LNCAP (cell line): Measurements from ENCODE around the gene LTBP1.

Experiments
- TF ChIP-seq, protein P1 (sequence below): fragments of 450-650 bp; IDR thresholded peaks from 2 replicates; pipeline ENCODE4 v1.5.1; 2017; ENCODE audit warnings: mild to moderate bottlenecking

The LTBP1 gene

DNA sequence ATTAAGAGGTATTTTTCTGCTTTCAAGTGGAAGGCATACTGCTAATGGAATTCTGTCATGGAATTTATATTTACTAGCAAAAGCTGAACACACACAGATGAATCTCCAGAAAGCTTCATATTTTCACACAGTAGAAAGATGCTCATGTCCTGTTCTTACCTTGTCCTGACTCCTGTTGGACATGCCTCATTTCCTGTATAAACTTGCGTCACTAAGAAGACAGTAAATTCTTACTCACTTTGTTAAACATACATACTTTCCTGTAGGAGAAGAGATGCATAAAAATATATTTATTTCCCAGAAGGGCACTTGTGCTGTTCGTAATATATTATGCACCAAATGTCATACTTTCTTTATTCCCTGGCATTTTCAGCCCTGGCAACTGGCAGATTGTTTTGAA, 291.4 kb downstream of the LTBP1 start:
- TF ChIP-seq, protein P1, sequence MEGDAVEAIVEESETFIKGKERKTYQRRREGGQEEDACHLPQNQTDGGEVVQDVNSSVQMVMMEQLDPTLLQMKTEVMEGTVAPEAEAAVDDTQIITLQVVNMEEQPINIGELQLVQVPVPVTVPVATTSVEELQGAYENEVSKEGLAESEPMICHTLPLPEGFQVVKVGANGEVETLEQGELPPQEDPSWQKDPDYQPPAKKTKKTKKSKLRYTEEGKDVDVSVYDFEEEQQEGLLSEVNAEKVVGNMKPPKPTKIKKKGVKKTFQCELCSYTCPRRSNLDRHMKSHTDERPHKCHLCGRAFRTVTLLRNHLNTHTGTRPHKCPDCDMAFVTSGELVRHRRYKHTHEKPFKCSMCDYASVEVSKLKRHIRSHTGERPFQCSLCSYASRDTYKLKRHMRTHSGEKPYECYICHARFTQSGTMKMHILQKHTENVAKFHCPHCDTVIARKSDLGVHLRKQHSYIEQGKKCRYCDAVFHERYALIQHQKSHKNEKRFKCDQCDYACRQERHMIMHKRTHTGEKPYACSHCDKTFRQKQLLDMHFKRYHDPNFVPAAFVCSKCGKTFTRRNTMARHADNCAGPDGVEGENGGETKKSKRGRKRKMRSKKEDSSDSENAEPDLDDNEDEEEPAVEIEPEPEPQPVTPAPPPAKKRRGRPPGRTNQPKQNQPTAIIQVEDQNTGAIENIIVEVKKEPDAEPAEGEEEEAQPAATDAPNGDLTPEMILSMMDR: no peak

DNA sequence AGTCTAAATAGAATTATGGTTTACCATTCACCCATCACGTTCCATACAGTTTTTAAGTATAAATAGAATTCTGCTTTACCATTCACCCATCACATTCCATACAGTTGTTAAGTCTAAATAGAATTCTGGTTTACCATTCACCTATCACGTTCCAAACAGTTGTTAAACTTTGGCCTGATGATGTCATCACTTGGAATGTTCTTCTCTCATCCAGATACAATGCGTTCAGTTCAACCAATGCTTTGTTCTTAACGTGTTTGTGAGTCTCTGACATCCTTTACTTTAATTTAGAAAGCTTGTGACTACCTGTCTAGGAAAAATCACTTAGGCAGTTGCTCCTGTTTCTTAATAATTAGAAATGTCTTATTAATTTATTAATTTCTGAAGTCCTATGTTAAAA, 293.4 kb downstream of the LTBP1 start:
- TF ChIP-seq, protein P1: no peak

DNA sequence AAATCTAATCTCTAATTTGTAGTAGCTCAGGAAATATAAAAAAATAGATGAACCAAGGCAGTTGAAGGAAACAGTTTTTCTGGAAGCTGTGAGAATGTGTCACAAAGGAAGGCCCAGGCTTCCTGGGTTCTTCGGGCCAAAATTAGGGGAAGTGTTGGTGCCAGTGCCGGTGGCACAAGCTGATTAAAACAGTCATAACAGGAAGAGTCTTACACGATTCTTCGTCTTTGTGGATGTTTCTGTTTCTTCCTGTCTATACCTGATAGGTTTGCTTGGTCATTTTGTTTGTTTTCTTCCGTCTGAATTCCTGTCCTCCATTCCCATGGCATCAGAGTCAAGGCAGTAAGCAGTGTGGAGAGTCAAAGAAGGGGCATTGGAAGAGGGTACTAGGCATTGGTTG, 294.3 kb downstream of the LTBP1 start:
- TF ChIP-seq, protein P1: no peak

DNA sequence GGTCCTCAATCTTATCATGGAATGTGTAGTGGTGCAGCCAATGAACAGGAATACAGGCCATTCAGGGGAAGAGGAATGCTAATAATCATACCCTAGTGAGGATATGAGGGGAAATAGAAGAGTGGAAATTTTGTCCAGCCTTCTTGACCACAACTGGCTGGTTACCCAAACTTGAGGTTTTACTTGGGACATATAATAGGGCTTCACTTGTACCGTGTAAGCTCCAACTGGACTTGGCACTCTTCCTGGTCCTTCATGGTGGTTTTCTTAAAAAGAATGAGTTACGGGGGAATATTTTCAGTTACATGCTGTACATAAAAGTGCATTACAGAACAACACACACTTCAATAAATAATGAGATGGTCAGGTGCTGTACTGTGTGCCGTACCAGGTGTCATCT, 294.8 kb downstream of the LTBP1 start:
- TF ChIP-seq, protein P1: no peak

DNA sequence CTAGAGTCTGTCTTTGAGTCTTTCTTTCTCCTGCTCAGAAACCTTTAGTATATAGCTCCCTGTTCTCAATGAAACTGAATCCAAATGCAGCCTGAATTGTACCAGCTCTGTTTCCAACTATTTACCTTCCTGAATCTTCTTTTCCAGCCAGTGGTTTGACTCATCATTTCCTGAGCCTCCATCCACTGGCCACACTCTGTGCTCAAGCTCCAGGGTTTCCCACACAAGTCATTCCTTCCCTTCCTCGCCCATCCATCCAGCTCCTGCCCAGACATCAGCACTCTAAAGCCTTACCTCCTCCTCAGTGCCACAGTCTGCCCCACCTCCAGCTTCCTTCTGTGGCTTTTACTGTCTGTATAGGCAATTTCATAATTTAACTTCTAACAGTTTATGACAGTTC, 296.1 kb downstream of the LTBP1 start:
- TF ChIP-seq, protein P1: no peak

DNA sequence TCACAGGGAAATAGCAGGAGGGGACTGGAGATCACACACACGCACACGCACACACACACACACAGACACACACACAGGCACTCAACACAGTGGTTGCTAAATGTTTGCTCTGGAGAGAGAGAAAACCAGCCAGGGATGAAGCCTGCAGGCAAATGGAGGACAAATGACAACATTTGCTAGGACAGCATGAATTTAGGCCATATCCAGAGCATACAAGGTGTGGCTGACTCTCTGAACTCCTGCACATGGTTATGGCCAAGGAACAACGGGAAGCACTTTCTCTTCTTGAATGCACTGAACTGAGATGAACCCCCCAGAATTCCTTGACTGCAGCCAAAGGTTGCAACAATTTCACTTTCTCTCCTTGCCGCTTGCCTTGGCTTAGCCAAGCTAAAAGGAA, 299.7 kb downstream of the LTBP1 start:
- TF ChIP-seq, protein P1: no peak

DNA sequence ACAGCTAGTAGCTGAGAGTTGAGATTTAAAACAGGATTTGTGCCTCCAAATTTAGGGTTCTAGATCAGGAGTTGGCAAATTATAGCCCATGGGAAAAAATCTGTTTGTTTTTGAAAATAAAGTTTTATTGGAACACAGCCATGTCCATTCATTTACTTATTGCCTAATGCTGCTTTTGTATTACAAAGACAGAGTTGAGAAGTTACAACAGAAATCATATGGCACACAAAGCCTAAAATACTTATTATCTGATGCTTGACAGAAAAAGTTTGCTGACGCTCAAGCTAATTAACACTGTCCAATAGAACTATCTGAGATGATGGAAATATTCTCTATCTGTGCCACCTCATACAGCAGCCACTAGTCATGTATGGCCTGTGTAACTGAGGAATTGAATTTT, 300.6 kb downstream of the LTBP1 start:
- TF ChIP-seq, protein P1: no peak

DNA sequence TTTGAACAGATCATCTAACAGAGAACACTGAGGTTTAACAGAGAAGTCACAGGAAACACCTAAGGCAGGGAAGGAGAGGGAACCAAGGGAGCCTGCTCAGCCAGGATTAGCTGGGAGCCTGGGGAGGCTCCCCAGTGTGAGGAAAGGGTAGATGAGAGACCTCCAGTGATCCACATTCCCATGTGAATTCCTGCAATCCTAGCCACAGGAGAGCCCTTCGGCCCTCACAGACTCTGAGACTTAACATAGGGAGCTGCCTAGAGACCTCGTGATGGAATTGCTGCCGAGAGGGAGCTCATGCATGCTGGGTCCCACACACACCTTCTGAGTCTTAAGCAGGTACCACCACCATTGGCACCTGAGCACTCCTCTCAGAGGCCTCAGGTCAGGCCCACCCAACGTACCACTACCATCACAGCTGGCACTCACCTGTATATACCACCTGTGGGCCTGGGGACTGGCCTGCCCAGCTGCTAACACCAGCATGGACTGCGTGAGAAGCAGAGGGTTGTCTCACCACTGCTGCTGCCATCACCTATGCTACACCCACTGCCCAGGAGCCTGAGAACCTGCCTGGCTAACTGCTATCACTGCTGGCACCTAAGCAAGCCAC, 303.8 kb downstream of the LTBP1 start:
- TF ChIP-seq, protein P1: 0 out of 2 replicates have a peak, but pooled peaks have one; percentile 3
